ENCODE data around the gene MYCBP2. TPM values are rescaled to one million over a fixed set of nuclear protein-coding genes. Genes with fewer than 3 reads are reported as not detected.
"Not testable (repeated sequence)": the region's sequence is repeated elsewhere in the genome, so short reads cannot be mapped to it uniquely, and the experiment has no call there.

MYCBP2 gene
- total and polyA plus RNA-seq, 4 experiments from 2014 or later, result 13.3 to 197 (median 118) TPM

DNA sequence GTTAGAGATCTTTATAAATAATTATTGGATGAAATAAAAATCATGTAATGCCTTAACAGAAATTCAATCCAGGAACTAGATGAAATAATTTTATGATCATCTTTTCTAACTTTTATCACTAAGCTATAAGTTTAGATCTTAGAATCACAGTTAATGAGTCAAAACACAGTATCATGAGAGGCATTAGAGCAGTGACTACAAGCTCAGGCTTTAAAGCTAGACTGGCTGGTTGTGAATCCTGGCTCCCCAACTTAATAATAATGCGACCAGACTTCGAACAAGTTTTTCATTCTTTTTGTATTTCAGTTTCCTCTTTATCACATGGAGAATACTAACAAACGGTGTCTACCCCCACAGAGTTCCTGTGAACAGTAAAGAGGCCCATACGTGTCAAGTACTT is 108.6 kb downstream of the MYCBP2 start:
- Mint-ChIP-seq H3K27me3 (no peaks in the 10 kb centered on the region), H3K36me3 (peaks cover 42 to 43% of the 10 kb centered on the region in 2 donors), H3K9me3 (no peaks in the 10 kb centered on the region), H3K27ac (peak overlapping the region in 2 of 7 donors; percentile 17 to 27), H3K4me3 (no peak overlapping the region), H3K4me1 (peaks cover 13 to 23% (median 17%) of the 10 kb centered on the region in 4 donors)
- CTCF ChIA-PET (ENCODE audit: partially characterized antibody), result interaction anchor here (0.7 to 1.5 kb wide), 2 partner anchors 95 to 260 kb away, joined by 3 to 4 read pairs; no protein-coding TSS in a partner anchor
- Histone ChIP-seq H3K36me3 (ENCODE audit: insufficient read depth, low read length) (peaks cover 25% of the 10 kb centered on the region), H3K4me1 (ENCODE audit: insufficient read depth, low read length) (peaks cover 8% of the 10 kb centered on the region), H3K4me3 (ENCODE audit: low read length in 2 of 2) (no peak overlapping the region), H3K9me3 (ENCODE audit: control insufficient read depth in 1 of 2, low read length in 2 of 2) (no peaks in the 10 kb centered on the region), H3K27me3 (ENCODE audit: insufficient read depth, low read length) (no peaks in the 10 kb centered on the region), H3K27ac (ENCODE audit: low read depth, low read length) (no peak overlapping the region)
- intact Hi-C loops (cut with micrococcal nuclease), result no loop called here
- POLR2A ChIA-PET (ENCODE audit: partially characterized antibody), result interaction anchor here (1.1 kb wide), 1 partner anchor 112 kb away, joined by 3 read pairs; no protein-coding TSS in a partner anchor
- no peak for DNase-seq

DNA sequence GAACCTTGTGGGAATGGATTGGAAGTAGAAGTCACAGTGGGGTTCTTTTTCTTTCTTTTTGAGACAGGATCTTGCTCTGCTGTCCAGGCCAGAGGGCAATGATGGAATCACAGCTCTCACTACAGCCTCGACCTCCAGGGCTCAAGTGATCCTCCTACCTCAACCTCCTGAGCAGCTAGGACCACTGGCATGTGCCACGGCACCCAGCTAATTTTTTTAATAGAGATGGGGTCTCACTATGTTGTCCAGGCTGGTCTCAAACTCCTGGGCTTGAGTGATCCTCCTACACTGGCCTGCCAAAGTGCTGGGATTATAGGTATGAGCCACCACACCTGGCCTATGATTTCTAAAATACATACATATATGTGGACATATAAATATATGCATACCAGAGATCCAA is 111.4 kb downstream of the MYCBP2 start:
- no peaks in the 10 kb centered on the region for H3K9me3 ChIP-seq (ENCODE audit: control insufficient read depth in 1 of 2, low read length in 2 of 2)
- H3K36me3 ChIP-seq (ENCODE audit: insufficient read depth, low read length), result peaks cover 36% of the 10 kb centered on the region
- no peak overlapping the region for H3K27ac Mint-ChIP-seq
- H3K36me3 Mint-ChIP-seq, result peaks cover 45 to 46% of the 10 kb centered on the region in 2 donors
- H3K4me1 ChIP-seq (ENCODE audit: insufficient read depth, low read length), result peaks cover 8% of the 10 kb centered on the region
- CTCF ChIA-PET (ENCODE audit: partially characterized antibody), result no interaction called here
- peaks cover 1 to 7% (median 3%) of the 10 kb centered on the region in 4 donors for H3K4me1 Mint-ChIP-seq
- POLR2A ChIA-PET (ENCODE audit: partially characterized antibody), result no interaction called here
- no peaks in the 10 kb centered on the region for H3K9me3 Mint-ChIP-seq
- H3K4me3 Mint-ChIP-seq, result no peak overlapping the region
- no peaks in the 10 kb centered on the region for H3K27me3 ChIP-seq (ENCODE audit: insufficient read depth, low read length)
- H3K27ac ChIP-seq (ENCODE audit: low read depth, low read length), result no peak overlapping the region
- no peaks in the 10 kb centered on the region for H3K27me3 Mint-ChIP-seq
- no peak for DNase-seq
- intact Hi-C loops (cut with micrococcal nuclease), result no loop called here
- H3K4me3 ChIP-seq (ENCODE audit: low read length in 2 of 2), result no peak overlapping the region

DNA sequence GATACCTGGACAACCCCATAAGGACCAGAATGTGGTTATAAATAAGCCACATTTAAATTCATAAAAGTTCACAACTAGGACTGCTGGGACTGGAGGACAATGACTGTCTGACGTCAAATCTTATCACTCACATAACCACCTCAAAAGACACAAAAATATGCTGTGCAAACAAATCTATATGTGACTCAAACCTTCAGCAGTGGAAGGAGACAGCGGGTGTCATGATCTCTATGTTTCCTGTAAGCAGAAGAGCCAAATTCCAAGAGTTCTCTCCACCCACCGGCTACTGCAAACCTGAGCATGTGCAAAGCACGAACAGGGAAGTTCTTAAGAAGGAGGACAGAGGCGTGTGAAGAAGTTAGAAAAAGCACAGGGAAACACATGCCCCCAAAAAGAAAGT is 113.2 kb downstream of the MYCBP2 start:
- Mint-ChIP-seq H3K27ac (peak overlapping the region in 4 of 7 donors; percentile 13 to 74 (median 45)), H3K27me3 (no peaks in the 10 kb centered on the region), H3K9me3 (no peaks in the 10 kb centered on the region), H3K4me1 (peaks cover 9 to 13% (median 10%) of the 10 kb centered on the region in 4 donors), H3K36me3 (peaks cover 56 to 62% of the 10 kb centered on the region in 2 donors), H3K4me3 (no peak overlapping the region)
- Histone ChIP-seq H3K9me3 (ENCODE audit: control insufficient read depth in 1 of 2, low read length in 2 of 2) (no peaks in the 10 kb centered on the region), H3K27me3 (ENCODE audit: insufficient read depth, low read length) (no peaks in the 10 kb centered on the region), H3K36me3 (ENCODE audit: insufficient read depth, low read length) (peaks cover 43% of the 10 kb centered on the region), H3K4me1 (ENCODE audit: insufficient read depth, low read length) (peaks cover 4% of the 10 kb centered on the region), H3K4me3 (ENCODE audit: low read length in 2 of 2) (no peak overlapping the region), H3K27ac (ENCODE audit: low read depth, low read length) (no peak overlapping the region)
- intact Hi-C loops (cut with micrococcal nuclease), result no loop called here
- ChIA-PET CTCF (ENCODE audit: partially characterized antibody) (no interaction called here), POLR2A (ENCODE audit: partially characterized antibody) (no interaction called here)
- DNase-seq, result no peak

DNA sequence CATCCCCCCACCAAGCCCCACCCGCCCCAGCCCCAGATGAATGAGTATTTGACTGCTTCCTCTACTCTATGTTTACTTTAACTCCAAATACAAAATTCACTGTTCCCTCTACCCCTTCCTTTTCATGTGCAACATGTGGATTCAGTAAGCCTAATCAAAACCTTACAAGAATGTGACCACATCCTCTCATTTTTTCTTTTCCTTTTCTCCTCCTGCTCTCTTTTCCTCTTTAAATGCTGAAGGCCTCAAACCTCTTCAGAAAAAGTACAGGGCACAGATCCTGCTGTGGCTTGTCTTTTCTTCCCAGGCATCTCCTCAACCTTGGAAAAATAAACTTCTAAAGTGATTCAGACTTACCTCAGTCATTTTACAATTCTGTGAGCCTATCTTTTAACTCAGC is 119.0 kb downstream of the MYCBP2 start:
- no peak overlapping the region for H3K4me3 ChIP-seq (ENCODE audit: low read length in 2 of 2)
- CTCF ChIA-PET (ENCODE audit: partially characterized antibody), result interaction anchor here (1.4 kb wide), 1 partner anchor 271 kb away, joined by 3 read pairs; no protein-coding TSS in a partner anchor
- H3K4me1 Mint-ChIP-seq, result peaks cover 11 to 19% (median 13%) of the 10 kb centered on the region in 4 donors
- H3K4me3 Mint-ChIP-seq, result no peak overlapping the region
- H3K36me3 Mint-ChIP-seq, result peaks cover 56 to 57% of the 10 kb centered on the region in 2 donors
- no peak for DNase-seq
- H3K27ac Mint-ChIP-seq, result peak overlapping the region in 4 of 7 donors; percentile 28 to 52 (median 40)
- intact Hi-C loops (cut with micrococcal nuclease), result loop anchor here (5.0 kb wide), 1 partner anchor 269 kb away; no protein-coding TSS in a partner anchor
- H3K9me3 ChIP-seq (ENCODE audit: control insufficient read depth in 1 of 2, low read length in 2 of 2), result no peaks in the 10 kb centered on the region
- no peak overlapping the region for H3K27ac ChIP-seq (ENCODE audit: low read depth, low read length)
- H3K27me3 Mint-ChIP-seq, result no peaks in the 10 kb centered on the region
- no peaks in the 10 kb centered on the region for H3K27me3 ChIP-seq (ENCODE audit: insufficient read depth, low read length)
- H3K9me3 Mint-ChIP-seq, result peaks cover 0 to 5% (median 2%) of the 10 kb centered on the region in 8 donors
- H3K4me1 ChIP-seq (ENCODE audit: insufficient read depth, low read length), result peaks cover 13% of the 10 kb centered on the region
- POLR2A ChIA-PET (ENCODE audit: partially characterized antibody), result no interaction called here
- H3K36me3 ChIP-seq (ENCODE audit: insufficient read depth, low read length), result peaks cover 25% of the 10 kb centered on the region

DNA sequence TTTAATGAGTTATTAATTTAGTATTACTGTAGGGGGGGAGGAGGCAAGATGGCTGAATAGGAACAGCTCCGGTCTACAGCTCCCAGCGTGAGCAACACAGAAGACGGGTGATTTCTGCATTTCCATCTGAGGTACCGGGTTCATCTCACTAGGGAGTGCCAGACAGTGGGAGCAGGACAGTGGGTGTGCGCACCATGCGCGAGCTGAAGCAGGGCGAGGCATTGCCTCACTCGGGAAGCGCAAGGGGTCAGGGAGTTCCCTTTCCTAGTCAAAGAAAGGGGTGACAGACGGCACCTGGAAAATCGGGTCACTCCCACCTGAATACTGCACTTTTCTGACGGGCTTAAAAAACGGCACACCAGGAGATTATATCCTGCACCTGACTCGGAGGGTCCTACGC is 127.9 kb downstream of the MYCBP2 start:
- H3K36me3 ChIP-seq (ENCODE audit: insufficient read depth, low read length), result peaks cover 19% of the 10 kb centered on the region
- H3K4me3 ChIP-seq (ENCODE audit: low read length in 2 of 2); DNase-seq; H3K4me1 ChIP-seq (ENCODE audit: insufficient read depth, low read length); intact Hi-C loops (cut with micrococcal nuclease); POLR2A ChIA-PET (ENCODE audit: partially characterized antibody); H3K9me3 ChIP-seq (ENCODE audit: control insufficient read depth in 1 of 2, low read length in 2 of 2); H3K27me3 ChIP-seq (ENCODE audit: insufficient read depth, low read length); H3K27ac ChIP-seq (ENCODE audit: low read depth, low read length); H3K27ac Mint-ChIP-seq; H3K4me1 Mint-ChIP-seq; H3K27me3 Mint-ChIP-seq; H3K9me3 Mint-ChIP-seq; H3K4me3 Mint-ChIP-seq: not testable (repeated sequence)
- peaks cover 23 to 28% of the 10 kb centered on the region in 2 donors for H3K36me3 Mint-ChIP-seq
- CTCF ChIA-PET (ENCODE audit: partially characterized antibody), result interaction anchor here (1.4 kb wide), 1 partner anchor 279 kb away, joined by 4 read pairs; no protein-coding TSS in a partner anchor

DNA sequence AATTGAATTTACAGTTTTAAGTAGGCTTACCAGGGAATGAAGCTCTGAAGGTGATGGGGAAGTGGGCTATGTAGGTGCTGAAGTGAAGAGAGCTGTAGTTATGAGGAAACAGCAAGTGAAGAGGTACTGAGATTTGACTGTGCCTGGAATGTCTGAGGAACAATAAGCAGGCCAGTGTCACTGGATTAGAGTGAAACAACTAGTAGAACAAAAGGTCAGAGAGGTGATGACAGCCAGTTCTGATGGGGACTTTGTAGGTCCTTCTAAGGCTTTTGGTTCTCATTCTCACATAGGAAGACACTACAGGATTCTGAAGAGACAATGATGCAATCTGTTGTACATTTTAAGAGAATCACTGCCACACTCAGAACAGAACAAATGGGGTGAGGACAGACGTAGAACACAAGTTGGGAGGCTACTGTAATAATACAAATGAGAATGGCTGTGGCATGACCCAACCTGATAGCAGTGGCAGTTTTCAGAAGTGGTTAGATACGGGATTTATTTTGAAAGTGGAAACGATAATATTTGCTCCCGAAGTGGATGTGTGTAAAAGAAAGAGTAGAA is 130.8 kb downstream of the MYCBP2 start:
- Mint-ChIP-seq H3K4me1 (peaks cover 3 to 10% (median 5%) of the 10 kb centered on the region in 4 donors), H3K36me3 (peaks cover 29 to 36% of the 10 kb centered on the region in 2 donors), H3K4me3 (no peak overlapping the region), H3K27ac (no peak overlapping the region), H3K9me3 (peaks cover 0 to 2% (median 0%) of the 10 kb centered on the region in 8 donors), H3K27me3 (no peaks in the 10 kb centered on the region)
- Histone ChIP-seq H3K27me3 (ENCODE audit: insufficient read depth, low read length) (no peaks in the 10 kb centered on the region), H3K36me3 (ENCODE audit: insufficient read depth, low read length) (peaks cover 23% of the 10 kb centered on the region), H3K9me3 (ENCODE audit: control insufficient read depth in 1 of 2, low read length in 2 of 2) (no peaks in the 10 kb centered on the region), H3K4me3 (ENCODE audit: low read length in 2 of 2) (no peak overlapping the region), H3K27ac (ENCODE audit: low read depth, low read length) (no peak overlapping the region), H3K4me1 (ENCODE audit: insufficient read depth, low read length) (peaks cover 5% of the 10 kb centered on the region)
- intact Hi-C loops (cut with micrococcal nuclease), result no loop called here
- CTCF ChIA-PET (ENCODE audit: partially characterized antibody), result no interaction called here
- DNase-seq, result no peak
- POLR2A ChIA-PET (ENCODE audit: partially characterized antibody), result interaction anchor here (0.5 kb wide), 1 partner anchor 130 kb away, joined by 3 read pairs; no protein-coding TSS in a partner anchor

DNA sequence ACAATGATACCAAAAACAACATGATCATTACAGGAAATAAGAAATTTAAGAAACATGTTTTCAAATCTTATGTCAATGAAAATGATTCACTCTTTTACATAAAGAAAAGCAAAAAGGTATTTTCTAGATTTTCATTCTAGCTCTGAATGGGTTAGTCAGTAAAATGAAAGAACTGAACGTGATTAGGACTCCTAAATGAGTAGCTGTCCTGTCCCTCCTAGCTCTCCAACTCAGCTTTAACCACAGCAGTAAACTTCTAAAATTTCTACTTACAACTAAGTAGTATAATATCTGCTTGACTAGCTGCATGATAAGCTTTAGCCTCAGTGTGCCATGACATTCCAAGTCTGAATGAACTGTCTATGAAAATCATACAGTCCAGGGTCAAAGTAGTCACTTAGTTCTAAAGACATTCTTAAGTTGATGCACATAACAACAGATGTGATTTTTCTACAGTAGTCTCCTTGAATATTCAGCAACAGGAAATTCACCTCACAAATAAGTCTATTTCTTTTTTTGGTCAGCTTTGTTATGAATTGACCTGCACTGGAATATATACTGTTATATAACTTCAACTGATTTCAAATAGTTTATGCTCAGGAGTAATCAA is 136.4 kb downstream of the MYCBP2 start:
- no peaks in the 10 kb centered on the region for H3K9me3 Mint-ChIP-seq
- no peak for DNase-seq
- Histone ChIP-seq H3K9me3 (ENCODE audit: control insufficient read depth in 1 of 2, low read length in 2 of 2) (no peaks in the 10 kb centered on the region), H3K27me3 (ENCODE audit: insufficient read depth, low read length) (no peaks in the 10 kb centered on the region), H3K27ac (ENCODE audit: low read depth, low read length) (no peak overlapping the region), H3K4me1 (ENCODE audit: insufficient read depth, low read length) (peaks cover 5% of the 10 kb centered on the region), H3K4me3 (ENCODE audit: low read length in 2 of 2) (no peak overlapping the region), H3K36me3 (ENCODE audit: insufficient read depth, low read length) (peaks cover 18% of the 10 kb centered on the region)
- no peaks in the 10 kb centered on the region for H3K27me3 Mint-ChIP-seq
- peaks cover 49 to 59% of the 10 kb centered on the region in 2 donors for H3K36me3 Mint-ChIP-seq
- intact Hi-C loops (cut with micrococcal nuclease), result no loop called here
- ChIA-PET POLR2A (ENCODE audit: partially characterized antibody) (no interaction called here), CTCF (ENCODE audit: partially characterized antibody) (no interaction called here)
- no peak overlapping the region for H3K4me3 Mint-ChIP-seq
- H3K27ac Mint-ChIP-seq, result peak overlapping the region in 1 of 7 donors; percentile 53
- peaks cover 4 to 15% (median 11%) of the 10 kb centered on the region in 4 donors for H3K4me1 Mint-ChIP-seq
